Measurements from ENCODE around the gene MTHFD2.

The MTHFD2 gene

DNA sequence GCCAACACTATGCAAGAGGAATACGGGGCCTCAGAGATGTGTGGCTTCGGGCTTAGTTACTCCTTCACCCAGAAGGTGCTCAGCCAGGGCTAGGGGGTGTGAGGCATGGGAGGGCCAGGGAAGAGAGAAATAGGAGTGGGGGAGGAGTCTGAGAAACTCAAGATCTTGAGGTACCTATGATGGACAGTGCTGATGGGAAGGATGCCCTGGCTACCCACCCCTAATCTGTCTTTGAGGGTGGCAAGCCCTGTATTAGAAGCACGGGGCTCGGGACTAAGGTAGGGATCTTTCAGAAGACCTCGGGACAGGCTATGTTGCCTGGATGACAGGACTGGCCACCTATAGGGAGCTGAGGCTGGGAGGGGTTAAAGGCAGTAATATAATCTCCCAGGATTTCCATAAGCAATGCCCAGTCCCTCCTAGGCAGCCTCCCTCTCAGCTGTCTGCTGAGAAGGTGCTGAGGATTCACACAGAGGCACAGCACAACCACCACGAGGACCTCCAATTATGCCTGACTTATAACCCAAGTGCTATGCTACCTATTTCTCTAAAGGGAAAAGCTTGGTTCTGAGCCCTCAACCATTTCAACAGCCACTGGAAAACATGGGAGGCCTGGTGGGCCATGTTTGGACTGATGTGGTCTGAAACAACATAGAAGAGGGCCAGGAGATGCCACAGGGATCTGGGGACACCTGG lies 23.3 kb downstream of the MTHFD2 start:
- Histone ChIP-seq H2AFZ (ENCODE audit: low read depth, low read length) (no peak overlapping the region), H3K9ac (ENCODE audit: low read depth, low read length) (no peak overlapping the region), H3K27me3 (ENCODE audit: insufficient read depth, low read length, poor library complexity) (no peaks in the 10 kb centered on the region), H3K4me3 (ENCODE audit: low read depth in 1 of 2, low read length in 2 of 2) (no peak overlapping the region), H3K4me2 (ENCODE audit: insufficient read depth, low read length) (no peak overlapping the region), H3K27ac (ENCODE audit: low read length) (no peak overlapping the region), H3K9me3 (ENCODE audit: insufficient read depth, low read length, severe bottlenecking) (no peaks in the 10 kb centered on the region), H3K4me1 (ENCODE audit: insufficient read depth, low read length) (no peaks in the 10 kb centered on the region), H3K79me2 (ENCODE audit: insufficient read depth, low read length) (no peaks in the 10 kb centered on the region), H3K36me3 (ENCODE audit: insufficient read depth, low read length) (peaks cover 18% of the 10 kb centered on the region), H4K20me1 (ENCODE audit: insufficient read depth, low read length) (peaks cover 18% of the 10 kb centered on the region; the same call in 1 of the 2 replicates)
- TF ChIP-seq CTCF (IDR thresholded peaks at IDR 0.05; ENCODE audit: borderline replicate concordance, extremely low read depth, low read length, poor library complexity, severe bottlenecking) = no peak
- no peak for TF ChIP-seq EZH2 (IDR thresholded peaks at IDR 0.05; ENCODE audit: borderline replicate concordance, low read depth, low read length, severe bottlenecking)
- DNase-seq = no peak
- ATAC-seq (ENCODE audit: insufficient read depth, low read depth) = peak; percentile 34

- DNase-seq (peak; percentile 32), ATAC-seq (ENCODE audit: insufficient read depth, low read depth) (peak; percentile 16; the same call in 2 of the 3 replicates)
- Histone ChIP-seq H2AFZ (ENCODE audit: low read depth, low read length) (no peak overlapping the region), H3K27me3 (ENCODE audit: insufficient read depth, low read length, poor library complexity) (no peaks in the 10 kb centered on the region), H3K36me3 (ENCODE audit: insufficient read depth, low read length) (peaks cover 13% of the 10 kb centered on the region; the same call in 1 of the 2 replicates), H3K9ac (ENCODE audit: low read depth, low read length) (no peak overlapping the region), H3K27ac (ENCODE audit: low read length) (no peak overlapping the region), H3K4me2 (ENCODE audit: insufficient read depth, low read length) (no peak overlapping the region), H3K4me1 (ENCODE audit: insufficient read depth, low read length) (no peaks in the 10 kb centered on the region), H3K79me2 (ENCODE audit: insufficient read depth, low read length) (no peaks in the 10 kb centered on the region), H3K4me3 (ENCODE audit: low read depth in 1 of 2, low read length in 2 of 2) (no peak overlapping the region), H3K9me3 (ENCODE audit: insufficient read depth, low read length, severe bottlenecking) (no peaks in the 10 kb centered on the region), H4K20me1 (ENCODE audit: insufficient read depth, low read length) (peaks cover 16% of the 10 kb centered on the region; the same call in 1 of the 2 replicates)
- TF ChIP-seq CTCF (IDR thresholded peaks at IDR 0.05; ENCODE audit: borderline replicate concordance, extremely low read depth, low read length, poor library complexity, severe bottlenecking) = no peak
- TF ChIP-seq EZH2 (IDR thresholded peaks at IDR 0.05; ENCODE audit: borderline replicate concordance, low read depth, low read length, severe bottlenecking) = no peak
These were observed 23.9 kb downstream of the MTHFD2 start for GRCh38 chr2:74222300-74222650.

- no peak overlapping the region for H3K4me3 ChIP-seq (ENCODE audit: low read depth in 1 of 2, low read length in 2 of 2)
- H3K27me3 ChIP-seq (ENCODE audit: insufficient read depth, low read length, poor library complexity) = no peaks in the 10 kb centered on the region
- H3K79me2 ChIP-seq (ENCODE audit: insufficient read depth, low read length) = no peaks in the 10 kb centered on the region
- ATAC-seq (ENCODE audit: insufficient read depth, low read depth) (no peak), DNase-seq (no peak)
- H4K20me1 ChIP-seq (ENCODE audit: insufficient read depth, low read length) = peaks cover 10% of the 10 kb centered on the region; the same call in 1 of the 2 replicates
- no peak overlapping the region for H2AFZ ChIP-seq (ENCODE audit: low read depth, low read length)
- H3K4me1 ChIP-seq (ENCODE audit: insufficient read depth, low read length) = no peaks in the 10 kb centered on the region
- no peak overlapping the region for H3K9ac ChIP-seq (ENCODE audit: low read depth, low read length)
- peaks cover 1% of the 10 kb centered on the region; the same call in 1 of the 2 replicates for H3K36me3 ChIP-seq (ENCODE audit: insufficient read depth, low read length)
- TF ChIP-seq CTCF (IDR thresholded peaks at IDR 0.05; ENCODE audit: borderline replicate concordance, extremely low read depth, low read length, poor library complexity, severe bottlenecking) (no peak), EZH2 (IDR thresholded peaks at IDR 0.05; ENCODE audit: borderline replicate concordance, low read depth, low read length, severe bottlenecking) (no peak)
- no peaks in the 10 kb centered on the region for H3K9me3 ChIP-seq (ENCODE audit: insufficient read depth, low read length, severe bottlenecking)
- no peak overlapping the region for H3K4me2 ChIP-seq (ENCODE audit: insufficient read depth, low read length)
- no peak overlapping the region for H3K27ac ChIP-seq (ENCODE audit: low read length)
These were observed 25.7 kb downstream of the MTHFD2 start for GRCh38 chr2:74223941-74224770.
